ENCODE data around the gene PAQR8. TPM values are rescaled to one million over a fixed set of nuclear protein-coding genes. Genes with fewer than 3 reads are reported as not detected.

PAQR8 gene
- total RNA-seq, 3 donors from 2014 or later, result 70.6 to 184 (median 81.4) TPM

- H3K4me1 ChIP-seq (ENCODE audit: low read depth), result no peaks in the 10 kb centered on the region
- H3K36me3 ChIP-seq (ENCODE audit: low read depth), result no peaks in the 10 kb centered on the region
- H3K9me3 ChIP-seq, result no peaks in the 10 kb centered on the region
- no peak for TF ChIP-seq CTCF (IDR thresholded peaks at IDR 0.05)
- intact Hi-C loops (cut with DNase I, micrococcal nuclease), result loop anchor here (2.0 to 10.0 kb wide), 4 partner anchors 157 to 245 kb away; partner anchors contain the start of gene TRAM2 (in 1 of the 2)
- ATAC-seq, result no peak
- H3K4me3 ChIP-seq, result no peak overlapping the region
- no peak for DNase-seq
These were observed 55.7 kb downstream of the PAQR8 start for GRCh38 chr6:52417675-52418111.

GRCh38 chr6:52418606-52419005, 56.7 kb downstream of the PAQR8 start:
- no peak for TF ChIP-seq CTCF (IDR thresholded peaks at IDR 0.05)
- DNase-seq (no peak), ATAC-seq (no peak)
- H3K9me3 ChIP-seq, result no peaks in the 10 kb centered on the region
- no peak overlapping the region for H3K4me3 ChIP-seq
- no peaks in the 10 kb centered on the region for H3K36me3 ChIP-seq (ENCODE audit: low read depth)
- intact Hi-C loops (cut with DNase I, micrococcal nuclease), result loop anchor here (5.0 to 10.0 kb wide), 3 partner anchors 156 to 244 kb away; partner anchors contain the start of gene TRAM2 (in 1 of the 2)
- H3K4me1 ChIP-seq (ENCODE audit: low read depth), result no peaks in the 10 kb centered on the region

- no peaks in the 10 kb centered on the region for H3K9me3 ChIP-seq
- DNase-seq, result peak; percentile 99
- H3K36me3 ChIP-seq (ENCODE audit: low read depth), result no peaks in the 10 kb centered on the region
- H3K4me3 ChIP-seq, result peak within 1 kb of the TSS; percentile 27
- TF ChIP-seq CTCF (IDR thresholded peaks at IDR 0.05), result no peak
- ATAC-seq, result peak; percentile 99
- intact Hi-C loops (cut with DNase I, micrococcal nuclease), result loop anchor here (5.0 to 10.0 kb wide), 3 partner anchors 155 to 242 kb away; partner anchors contain the start of gene TRAM2 (in 1 of the 2)
- no peaks in the 10 kb centered on the region for H3K4me1 ChIP-seq (ENCODE audit: low read depth)
These were observed 58.1 kb downstream of the PAQR8 start, which contains the start of gene EFHC1 for GRCh38 chr6:52419809-52420667. Gene EFHC1 (plus strand): TSS chr6:52420342. CDS start chr6:52420411, 69 bp downstream.

DNA sequence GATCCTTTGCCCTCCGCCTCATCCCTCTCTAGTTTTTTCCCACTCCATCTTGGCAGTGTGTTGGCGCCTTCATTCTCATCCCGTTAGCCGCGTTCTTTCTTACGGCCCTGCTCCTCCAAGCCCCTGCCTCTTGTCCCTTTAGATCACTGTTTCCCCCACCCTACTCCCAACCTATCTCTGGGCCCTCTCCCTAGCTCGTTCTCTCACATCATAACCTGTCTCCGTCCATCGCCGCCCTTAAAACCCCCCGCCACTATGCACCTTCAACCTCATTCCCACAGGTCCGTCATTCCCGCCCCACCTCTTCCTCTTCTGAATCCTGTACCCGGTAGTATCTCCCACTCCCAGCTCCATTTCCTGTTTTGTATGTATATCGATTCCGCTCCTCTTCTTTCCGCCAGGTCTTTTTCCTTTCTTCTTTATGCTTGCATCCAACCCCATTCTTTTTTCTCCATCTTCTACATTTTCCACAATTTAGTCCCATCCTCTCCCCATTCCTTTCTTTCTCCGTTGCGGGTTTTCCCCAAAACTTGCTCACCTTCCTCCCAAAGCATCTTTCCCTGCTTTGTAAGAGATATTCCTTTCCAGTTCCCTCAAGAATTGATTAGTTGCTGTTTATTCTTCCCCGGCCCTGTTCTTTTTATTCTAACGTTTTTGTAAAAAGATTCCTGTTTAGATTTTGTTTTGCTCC, 58.9 kb downstream of the PAQR8 start:
- peak in 2 of 3 donors; percentile 39 to 43 for DNase-seq
- ATAC-seq, result peak; percentile 11
- no peaks in the 10 kb centered on the region for H3K9me3 ChIP-seq
- H3K4me1 ChIP-seq (ENCODE audit: low read depth), result no peaks in the 10 kb centered on the region
- intact Hi-C loops (cut with DNase I, micrococcal nuclease), result no loop called here
- H3K4me3 ChIP-seq, result peak overlapping the region; percentile 27
- no peak for TF ChIP-seq CTCF (IDR thresholded peaks at IDR 0.05)
- H3K36me3 ChIP-seq (ENCODE audit: low read depth), result no peaks in the 10 kb centered on the region

DNA sequence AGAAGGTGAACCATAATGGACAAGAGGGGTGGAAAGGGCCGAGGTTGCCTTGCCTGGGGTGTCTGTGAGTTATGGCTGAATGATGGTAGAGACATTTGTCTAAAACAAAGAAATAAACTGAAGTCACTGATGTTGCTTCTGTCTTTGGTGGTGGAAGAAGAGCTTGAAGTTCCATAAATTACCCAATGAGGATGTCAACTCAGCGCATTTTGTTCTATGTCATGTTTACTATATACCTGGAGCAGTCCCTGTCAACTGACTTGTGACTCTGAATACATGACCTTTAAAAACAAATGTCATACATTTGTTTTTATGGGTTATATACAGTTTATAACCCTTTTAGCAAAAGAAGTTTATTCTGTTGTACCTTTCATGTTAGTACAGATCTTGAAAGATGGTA, 60.2 kb downstream of the PAQR8 start:
- ATAC-seq (no peak), DNase-seq (no peak)
- Histone ChIP-seq H3K36me3 (ENCODE audit: low read depth) (no peaks in the 10 kb centered on the region), H3K4me3 (no peak overlapping the region), H3K9me3 (no peaks in the 10 kb centered on the region), H3K4me1 (ENCODE audit: low read depth) (no peaks in the 10 kb centered on the region)
- no peak for TF ChIP-seq CTCF (IDR thresholded peaks at IDR 0.05)
- intact Hi-C loops (cut with DNase I, micrococcal nuclease), result no loop called here
